PFSK-1 (cell line): ENCODE data around the gene MCM8.

Source experiments
- FOXP2 ChIP-seq: optimal IDR thresholded peaks from 2 replicates; pipeline ENCODE3; 2011; ENCODE audit warnings: borderline replicate concordance, control low read depth, inconsistent platforms; ENCODE audit not compliant: insufficient read depth; ENCODE audit errors: extremely low read length, extremely low read depth
- POLR2AphosphoS5 ChIP-seq: IDR thresholded peaks from 2 replicates; pipeline ENCODE4 v1.6.1; 2012; ENCODE audit warnings: low read depth, mild to moderate bottlenecking, control low read depth, low read length, moderate library complexity
- SIN3A ChIP-seq: IDR thresholded peaks from 2 replicates; pipeline ENCODE4 v1.6.1; 2012; ENCODE audit warnings: mild to moderate bottlenecking, low read length, moderate library complexity, borderline replicate concordance; ENCODE audit not compliant: insufficient read depth
- TAF1 ChIP-seq: IDR thresholded peaks from 2 replicates; pipeline ENCODE4 v1.6.1; 2012; ENCODE audit warnings: low read length, control low read depth, borderline replicate concordance; ENCODE audit not compliant: insufficient read depth
- TF ChIP-seq, protein P1 (sequence below), 2 experiments: IDR thresholded peaks; 2 replicates each; pipeline versions ENCODE4 v1.6.1 to v1.8.0; 2011 to 2012; ENCODE audit warnings: low read depth in 2 of 2, low read length in 2 of 2, control low read depth in 1 of 2, inconsistent platforms in 1 of 2, mild to moderate bottlenecking in 1 of 2, moderate library complexity in 1 of 2; ENCODE audit not compliant: insufficient read depth in 1 of 2

The MCM8 gene

DNA sequence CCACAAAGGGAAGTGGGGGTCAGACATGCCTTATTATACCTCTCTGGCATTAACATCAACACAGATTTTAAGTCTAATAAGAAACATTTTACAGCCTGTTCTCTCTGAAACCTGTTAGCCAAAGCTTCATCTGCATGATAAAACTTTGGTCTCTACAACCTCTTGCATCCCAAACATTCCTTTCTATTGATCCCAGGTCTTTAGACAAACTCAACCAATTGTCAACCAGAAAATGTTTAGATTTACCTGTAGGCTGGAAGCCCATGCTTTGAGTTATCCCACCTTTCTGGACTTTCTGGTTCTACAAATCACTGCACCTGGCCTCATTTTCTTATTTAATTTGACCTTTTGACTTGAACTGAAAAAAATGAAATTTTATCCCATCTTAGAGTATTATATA lies 20.8 kb downstream of the MCM8 start:
- TF ChIP-seq, protein P1, sequence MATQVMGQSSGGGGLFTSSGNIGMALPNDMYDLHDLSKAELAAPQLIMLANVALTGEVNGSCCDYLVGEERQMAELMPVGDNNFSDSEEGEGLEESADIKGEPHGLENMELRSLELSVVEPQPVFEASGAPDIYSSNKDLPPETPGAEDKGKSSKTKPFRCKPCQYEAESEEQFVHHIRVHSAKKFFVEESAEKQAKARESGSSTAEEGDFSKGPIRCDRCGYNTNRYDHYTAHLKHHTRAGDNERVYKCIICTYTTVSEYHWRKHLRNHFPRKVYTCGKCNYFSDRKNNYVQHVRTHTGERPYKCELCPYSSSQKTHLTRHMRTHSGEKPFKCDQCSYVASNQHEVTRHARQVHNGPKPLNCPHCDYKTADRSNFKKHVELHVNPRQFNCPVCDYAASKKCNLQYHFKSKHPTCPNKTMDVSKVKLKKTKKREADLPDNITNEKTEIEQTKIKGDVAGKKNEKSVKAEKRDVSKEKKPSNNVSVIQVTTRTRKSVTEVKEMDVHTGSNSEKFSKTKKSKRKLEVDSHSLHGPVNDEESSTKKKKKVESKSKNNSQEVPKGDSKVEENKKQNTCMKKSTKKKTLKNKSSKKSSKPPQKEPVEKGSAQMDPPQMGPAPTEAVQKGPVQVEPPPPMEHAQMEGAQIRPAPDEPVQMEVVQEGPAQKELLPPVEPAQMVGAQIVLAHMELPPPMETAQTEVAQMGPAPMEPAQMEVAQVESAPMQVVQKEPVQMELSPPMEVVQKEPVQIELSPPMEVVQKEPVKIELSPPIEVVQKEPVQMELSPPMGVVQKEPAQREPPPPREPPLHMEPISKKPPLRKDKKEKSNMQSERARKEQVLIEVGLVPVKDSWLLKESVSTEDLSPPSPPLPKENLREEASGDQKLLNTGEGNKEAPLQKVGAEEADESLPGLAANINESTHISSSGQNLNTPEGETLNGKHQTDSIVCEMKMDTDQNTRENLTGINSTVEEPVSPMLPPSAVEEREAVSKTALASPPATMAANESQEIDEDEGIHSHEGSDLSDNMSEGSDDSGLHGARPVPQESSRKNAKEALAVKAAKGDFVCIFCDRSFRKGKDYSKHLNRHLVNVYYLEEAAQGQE (IDR thresholded peaks at IDR 0.05; ENCODE audit: insufficient read depth in 1 of 2, low read depth in 2 of 2, low read length in 2 of 2) = no peak
- TF ChIP-seq FOXP2 (no peak), SIN3A (no peak), POLR2AphosphoS5 (no peak), TAF1 (no peak)

GRCh38 chr20:5973172-5973571 lies 22.7 kb downstream of the MCM8 start:
- TF ChIP-seq SIN3A (no peak), FOXP2 (no peak), TAF1 (no peak), POLR2AphosphoS5 (no peak)
- TF ChIP-seq, protein P1 (IDR thresholded peaks at IDR 0.05; ENCODE audit: insufficient read depth in 1 of 2, low read depth in 2 of 2, low read length in 2 of 2) = no peak

- TF ChIP-seq TAF1 (no peak), POLR2AphosphoS5 (no peak), FOXP2 (no peak), SIN3A (no peak)
- TF ChIP-seq, protein P1 (IDR thresholded peaks at IDR 0.05; ENCODE audit: insufficient read depth in 1 of 2, low read depth in 2 of 2, low read length in 2 of 2) = no peak
Observed at GRCh38 chr20:5973971-5974370, 23.5 kb downstream of the MCM8 start.

DNA sequence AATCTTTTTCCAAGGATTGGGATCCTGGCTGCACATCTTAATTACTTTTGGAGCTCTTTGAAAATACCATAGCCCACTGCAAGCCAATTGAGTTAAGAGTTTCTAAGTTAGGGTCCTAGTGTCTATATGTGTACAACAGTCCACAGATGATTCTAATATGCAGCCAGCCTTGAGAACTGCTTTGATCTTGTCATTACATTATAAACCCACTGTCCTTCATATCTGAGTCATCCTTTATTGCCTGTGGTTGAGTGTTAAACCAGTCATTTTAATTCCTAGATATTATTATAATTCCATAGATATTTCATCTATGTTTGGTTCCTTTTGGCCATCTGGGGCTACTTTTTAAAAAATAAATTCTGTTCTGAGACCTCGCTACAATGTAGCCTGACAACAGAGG lies 24.1 kb downstream of the MCM8 start:
- no peak for TF ChIP-seq FOXP2
- TF ChIP-seq, protein P1 (IDR thresholded peaks at IDR 0.05; ENCODE audit: insufficient read depth in 1 of 2, low read depth in 2 of 2, low read length in 2 of 2) = no peak
- no peak for TF ChIP-seq SIN3A
- TF ChIP-seq TAF1 = no peak
- TF ChIP-seq POLR2AphosphoS5 = no peak

- TF ChIP-seq, protein P1 (IDR thresholded peaks at IDR 0.05; ENCODE audit: insufficient read depth in 1 of 2, low read depth in 2 of 2, low read length in 2 of 2) = no peak
- TF ChIP-seq POLR2AphosphoS5 (no peak), SIN3A (no peak), TAF1 (no peak), FOXP2 (no peak)
Observed at GRCh38 chr20:5975778-5976177, 25.3 kb downstream of the MCM8 start.
